Hepatocyte (in vitro differentiated cells): ENCODE data around the gene DAPK2. TPM values are rescaled to one million over a fixed set of nuclear protein-coding genes. Genes with fewer than 3 reads are reported as not detected.

Experiments
- DNase-seq: peaks from one replicate; pipeline ENCODE4 v3.0.0-alpha.2; 2016; ENCODE audit warnings: low spot score
- H2AFZ ChIP-seq: fragments of 200-600 bp; sonication (generic); 2 replicates; pipeline ENCODE4 v1.6.0; 2016; ENCODE audit warnings: antibody characterized with exemption, mild to moderate bottlenecking
- H3K27ac ChIP-seq: fragments of 200-600 bp; sonication (generic); 2 replicates; pipeline ENCODE4 v1.5.1; 2016; ENCODE audit warnings: mild to moderate bottlenecking
- H3K27me3 ChIP-seq: fragments of 200-600 bp; sonication (generic); 2 replicates; pipeline ENCODE4 v1.6.1; 2016
- H3K36me3 ChIP-seq: fragments of 200-600 bp; sonication (generic); replicated peaks from 2 replicates; pipeline ENCODE4 v1.5.1; 2016; ENCODE audit warnings: low read depth; ENCODE audit not compliant: insufficient read depth
- H3K4me1 ChIP-seq: fragments of 200-600 bp; sonication (generic); 2 replicates; pipeline ENCODE4 v1.5.1; 2016; ENCODE audit warnings: mild to moderate bottlenecking, moderate library complexity; ENCODE audit not compliant: insufficient read depth
- H3K4me2 ChIP-seq: fragments of 200-600 bp; sonication (generic); 2 replicates; pipeline ENCODE4 v1.6.0; 2016
- H3K4me3 ChIP-seq: fragments of 200-600 bp; sonication (generic); 2 replicates; pipeline ENCODE4 v1.5.1; 2016; ENCODE audit warnings: mild to moderate bottlenecking
- H3K79me2 ChIP-seq: fragments of 200-600 bp; sonication (generic); 2 replicates; pipeline ENCODE4 v1.6.0; 2017; ENCODE audit warnings: mild to moderate bottlenecking
- H3K9me2 ChIP-seq: fragments of 200-600 bp; sonication (generic); replicated peaks from 2 replicates; pipeline ENCODE4 v1.6.0; 2017; ENCODE audit warnings: mild to moderate bottlenecking; ENCODE audit not compliant: insufficient read depth
- H3K9me3 ChIP-seq: fragments of 200-600 bp; sonication (generic); 2 replicates; pipeline ENCODE4 v1.5.1; 2016; ENCODE audit warnings: low read depth, mild to moderate bottlenecking
- H4K20me1 ChIP-seq: fragments of 200-600 bp; sonication (generic); 2 replicates; pipeline ENCODE4 v1.6.0; 2016; ENCODE audit warnings: mild to moderate bottlenecking; ENCODE audit not compliant: insufficient read depth, poor library complexity, severe bottlenecking
- CTCF ChIP-seq: fragments of 200-600 bp; sonication (generic); IDR thresholded peaks from 2 replicates; pipeline ENCODE4 v1.5.1; 2016; ENCODE audit warnings: antibody characterized with exemption, mild to moderate bottlenecking; ENCODE audit not compliant: poor library complexity
- EZH2 ChIP-seq: fragments of 200-600 bp; sonication (generic); IDR thresholded peaks from 2 replicates; pipeline ENCODE4 v1.6.1; 2016; ENCODE audit warnings: antibody characterized with exemption, mild to moderate bottlenecking, borderline replicate concordance
- EZH2phosphoT487 ChIP-seq: fragments of 200-600 bp; sonication (generic); IDR thresholded peaks from one replicate; pipeline ENCODE4 v1.6.1; 2018; ENCODE audit warnings: antibody characterized with exemption, mild to moderate bottlenecking, low read depth, moderate library complexity; ENCODE audit not compliant: unreplicated experiment, severe bottlenecking
- WGBS: methylation state at CpG from one replicate; pipeline ENCODE4 v1.1.6; 2016; ENCODE audit warnings: low lambda C conversion rate; ENCODE audit errors: missing lambda C conversion rate; 5-methylcytosine and 5-hydroxymethylcytosine counted together
- polyA plus RNA-seq: library from polyadenylated mRNA; unstranded; fragments of >200 nt; fragmentation: Nextera tagmentation; extraction: Ambion mirVana; gene quantifications from 2 replicates; pipeline ENCODE4 v1.2.1, GENCODE V29; 2016
- total RNA-seq: library from RNA; depleted of rRNA; stranded (reverse); fragments of >200 nt; gene quantifications from 2 replicates; pipeline ENCODE4 v1.2.3, GENCODE V29; 2014

DAPK2 gene
- total and polyA plus RNA-seq, 2 experiments from 2014 or later: 4.9 to 5.1 TPM

GRCh38 chr15:63860555-63860954 is 185.7 kb downstream of the DAPK2 start:
- Histone ChIP-seq H4K20me1 (no peaks in the 10 kb centered on the region), H3K9me2 (no peaks in the 10 kb centered on the region), H3K27me3 (no peaks in the 10 kb centered on the region), H3K4me3 (no peak overlapping the region), H2AFZ (no peak overlapping the region), H3K79me2 (no peaks in the 10 kb centered on the region), H3K9me3 (no peaks in the 10 kb centered on the region), H3K27ac (no peak overlapping the region), H3K4me1 (peaks cover 3% of the 10 kb centered on the region), H3K36me3 (no peaks in the 10 kb centered on the region), H3K4me2 (no peak overlapping the region)
- no peak for DNase-seq
- TF ChIP-seq EZH2 (no peak), EZH2phosphoT487 (no peak), CTCF (no peak)
- WGBS: 73% methylated on average over 4 of the region's 4 CpGs

- H3K27me3 ChIP-seq: no peaks in the 10 kb centered on the region
- H3K27ac ChIP-seq: no peak overlapping the region
- no peak overlapping the region for H3K4me2 ChIP-seq
- H3K36me3 ChIP-seq: no peaks in the 10 kb centered on the region
- TF ChIP-seq CTCF (no peak), EZH2 (no peak), EZH2phosphoT487 (no peak)
- WGBS: 83% methylated on average over 1 of the region's 1 CpG
- no peaks in the 10 kb centered on the region for H3K79me2 ChIP-seq
- H2AFZ ChIP-seq: no peak overlapping the region
- peaks cover 3% of the 10 kb centered on the region for H3K4me1 ChIP-seq
- H3K9me3 ChIP-seq: no peaks in the 10 kb centered on the region
- no peaks in the 10 kb centered on the region for H4K20me1 ChIP-seq
- no peaks in the 10 kb centered on the region for H3K9me2 ChIP-seq
- no peak for DNase-seq
- no peak overlapping the region for H3K4me3 ChIP-seq
Measured at GRCh38 chr15:63860155-63860554, 186.1 kb downstream of the DAPK2 start.

- Histone ChIP-seq H3K9me3 (no peaks in the 10 kb centered on the region), H4K20me1 (no peaks in the 10 kb centered on the region), H3K27me3 (no peaks in the 10 kb centered on the region), H3K36me3 (no peaks in the 10 kb centered on the region), H3K4me1 (peaks cover 3% of the 10 kb centered on the region), H3K9me2 (no peaks in the 10 kb centered on the region), H3K4me2 (no peak overlapping the region), H2AFZ (no peak overlapping the region), H3K4me3 (no peak overlapping the region), H3K27ac (no peak overlapping the region), H3K79me2 (no peaks in the 10 kb centered on the region)
- no peak for DNase-seq
- TF ChIP-seq EZH2: no peak
- no peak for TF ChIP-seq EZH2phosphoT487
- TF ChIP-seq CTCF: no peak
- 56% methylated on average over 3 of the region's 3 CpGs for WGBS
Measured at GRCh38 chr15:63858881-63859280, 187.4 kb downstream of the DAPK2 start.

GRCh38 chr15:63858448-63858847 is 187.8 kb downstream of the DAPK2 start:
- no peak overlapping the region for H3K27ac ChIP-seq
- WGBS: 98% methylated on average over 5 of the region's 5 CpGs
- no peaks in the 10 kb centered on the region for H4K20me1 ChIP-seq
- TF ChIP-seq EZH2: no peak
- no peak for TF ChIP-seq CTCF
- no peak for TF ChIP-seq EZH2phosphoT487
- H3K9me2 ChIP-seq: no peaks in the 10 kb centered on the region
- H3K79me2 ChIP-seq: no peaks in the 10 kb centered on the region
- no peak overlapping the region for H3K4me2 ChIP-seq
- no peak overlapping the region for H2AFZ ChIP-seq
- no peaks in the 10 kb centered on the region for H3K9me3 ChIP-seq
- H3K27me3 ChIP-seq: no peaks in the 10 kb centered on the region
- H3K36me3 ChIP-seq: no peaks in the 10 kb centered on the region
- DNase-seq: no peak
- H3K4me1 ChIP-seq: peaks cover 3% of the 10 kb centered on the region
- H3K4me3 ChIP-seq: no peak overlapping the region
